HepG2 (cell line): Measurements from ENCODE around the gene HAUS5. TPM values are rescaled to one million over a fixed set of nuclear protein-coding genes. Genes with fewer than 3 reads are reported as not detected.

Experiments
- ARNT ChIP-seq: fragments of 450-650 bp; IDR thresholded peaks from 2 replicates; pipeline ENCODE4 v1.6.1; 2017
- BRD4 ChIP-seq: sonication (generic); formaldehyde crosslinking; IDR thresholded peaks from 2 replicates; pipeline ENCODE4 v1.4.0; 2020; ENCODE audit warnings: missing genetic modification reagents
- CBX1 ChIP-seq: IDR thresholded peaks from one replicate; pipeline ENCODE4 v1.6.1; 2016; ENCODE audit warnings: antibody characterized with exemption, low read depth
- CEBPG ChIP-seq: IDR thresholded peaks from 2 replicates; pipeline ENCODE4 v1.6.1; 2016
- CENPT ChIP-seq: sonication (generic); formaldehyde crosslinking; IDR thresholded peaks from 2 replicates; pipeline ENCODE4 v1.8.0; 2022; ENCODE audit warnings: low read depth, mild to moderate bottlenecking, moderate library complexity, missing genetic modification reagents
- DNMT1 ChIP-seq: sonication (generic); formaldehyde crosslinking; IDR thresholded peaks from 2 replicates; pipeline ENCODE4 v1.5.1; 2020; ENCODE audit warnings: mild to moderate bottlenecking, missing genetic modification reagents
- FIP1L1 ChIP-seq: fragments of 200-400 bp; formaldehyde crosslinking; IDR thresholded peaks from 2 replicates; pipeline ENCODE4 v1.6.1; 2018; ENCODE audit warnings: low read depth, mild to moderate bottlenecking, low read length, moderate library complexity, borderline replicate concordance; ENCODE audit not compliant: insufficient read depth
- NFYC ChIP-seq: IDR thresholded peaks from 2 replicates; pipeline ENCODE4 v1.6.1; 2016; ENCODE audit warnings: missing genetic modification reagents, missing compliant biosample characterization
- RFXAP ChIP-seq: sonication (generic); formaldehyde crosslinking; IDR thresholded peaks from 2 replicates; pipeline ENCODE4 v1.4.0; 2020; ENCODE audit warnings: missing genetic modification reagents, borderline replicate concordance
- WIZ ChIP-seq: sonication (generic); formaldehyde crosslinking; IDR thresholded peaks from 2 replicates; pipeline ENCODE4 v1.5.1; 2020; ENCODE audit warnings: mild to moderate bottlenecking, missing genetic modification reagents
- ZNF180 ChIP-seq: sonication (generic); formaldehyde crosslinking; IDR thresholded peaks from 2 replicates; pipeline ENCODE4 v1.4.0; 2020; ENCODE audit warnings: low read depth, missing genetic modification reagents, borderline replicate concordance
- ZNF598 ChIP-seq: sonication (generic); formaldehyde crosslinking; IDR thresholded peaks from 2 replicates; pipeline ENCODE4 v1.5.1; 2020; ENCODE audit warnings: mild to moderate bottlenecking, missing genetic modification reagents, borderline replicate concordance
- polyA plus RNA-seq, 8 experiments: library from polyadenylated mRNA; depleted of rRNA in 3 of 8; stranded (reverse) in 7 of 8; unstranded in 1 of 8; fragments of >200 nt; fragmentation: Illumina TruSeq in 4 of 8; extraction: Trizol in 4 of 8; gene quantifications; 2 replicates each; pipeline versions ENCODE4 v1.2.1 to v1.2.3, GENCODE V29; 2011 to 2016; ENCODE audit warnings: low read depth in 4 of 8, missing spikeins in 1 of 8, mixed read lengths in 1 of 8; ENCODE audit not compliant: insufficient read depth in 1 of 8
- total RNA-seq, 5 experiments: library from RNA; depleted of rRNA; stranded (reverse); fragments of >200 nt; fragmentation: Illumina TruSeq; extraction: Trizol; gene quantifications; 2 replicates each; pipeline ENCODE4 v1.2.3, GENCODE V29; 2016; ENCODE audit warnings: low read depth in 1 of 5
- TF ChIP-seq, protein P1 (sequence below): IDR thresholded peaks from 2 replicates; pipeline ENCODE4 v1.6.1; 2016
- TF ChIP-seq, protein P2 (sequence below): IDR thresholded peaks from 2 replicates; pipeline ENCODE4 v1.6.1; 2016; ENCODE audit warnings: mild to moderate bottlenecking
- TF ChIP-seq, protein P3 (sequence below): sonication (generic); formaldehyde crosslinking; IDR thresholded peaks from 2 replicates; pipeline ENCODE4 v1.4.0; 2020; ENCODE audit warnings: missing genetic modification reagents, mild to moderate bottlenecking, borderline replicate concordance
- TF ChIP-seq, protein P4 (sequence below): sonication (generic); formaldehyde crosslinking; IDR thresholded peaks from 2 replicates; pipeline ENCODE4 v1.5.0; 2020; ENCODE audit warnings: mild to moderate bottlenecking, missing genetic modification reagents, borderline replicate concordance
- TF ChIP-seq, protein P5 (sequence below): sonication (generic); formaldehyde crosslinking; IDR thresholded peaks from 2 replicates; pipeline ENCODE4 v1.4.0; 2020; ENCODE audit warnings: missing genetic modification reagents, mild to moderate bottlenecking, borderline replicate concordance
- TF ChIP-seq, protein P6 (sequence below): fragments of 450-650 bp; IDR thresholded peaks from 2 replicates; pipeline ENCODE4 v1.6.1; 2016

The HAUS5 gene
- total and polyA plus RNA-seq, 2 of the 13 experiments (the other 11 are each of a cell fraction or from before 2014, with no cell fraction given) = 10.3 to 17.7 TPM

DNA sequence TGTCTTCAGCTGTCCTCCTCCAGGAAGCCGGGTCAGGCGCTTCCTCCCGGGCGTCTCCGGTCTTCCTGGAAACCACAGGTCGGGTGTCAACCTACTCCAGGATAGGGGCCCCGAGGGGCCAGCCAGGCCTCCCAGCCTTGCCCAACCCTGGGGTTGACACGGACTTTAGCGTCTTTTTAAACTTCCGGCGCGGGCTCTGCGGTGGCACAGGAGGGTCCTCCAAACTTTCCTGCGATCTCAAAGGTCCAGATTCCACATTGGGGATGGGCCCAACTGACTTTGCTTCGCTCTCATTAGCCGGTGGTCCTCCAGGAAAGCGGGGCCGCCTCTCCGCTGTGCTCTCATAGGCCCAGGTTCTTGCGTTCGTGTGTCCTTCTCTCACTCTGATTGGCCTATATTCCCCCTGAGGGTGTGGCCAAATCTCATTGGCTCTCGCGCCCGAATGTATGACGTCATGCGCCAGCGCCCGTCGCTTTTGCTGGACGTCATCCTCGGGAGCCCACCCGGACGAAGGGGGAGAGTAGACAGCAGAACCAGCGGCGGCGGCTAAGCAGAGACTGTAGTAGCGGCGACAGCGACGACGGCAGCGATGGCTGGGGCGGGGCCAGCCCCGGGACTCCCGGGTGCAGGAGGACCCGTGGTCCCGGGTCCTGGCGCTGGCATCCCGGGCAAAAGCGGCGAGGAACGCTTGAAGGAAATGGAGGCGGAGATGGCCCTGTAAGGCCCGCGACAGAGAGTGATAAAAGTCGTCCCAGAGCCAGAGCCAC is 16.2 kb downstream of the HAUS5 start, which contains the start of gene RBM42 (continued):
- TF ChIP-seq, protein P1, sequence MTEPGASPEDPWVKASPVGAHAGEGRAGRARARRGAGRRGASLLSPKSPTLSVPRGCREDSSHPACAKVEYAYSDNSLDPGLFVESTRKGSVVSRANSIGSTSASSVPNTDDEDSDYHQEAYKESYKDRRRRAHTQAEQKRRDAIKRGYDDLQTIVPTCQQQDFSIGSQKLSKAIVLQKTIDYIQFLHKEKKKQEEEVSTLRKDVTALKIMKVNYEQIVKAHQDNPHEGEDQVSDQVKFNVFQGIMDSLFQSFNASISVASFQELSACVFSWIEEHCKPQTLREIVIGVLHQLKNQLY = 0 out of 2 replicates have a peak, but pooled peaks have one; percentile 27
- TF ChIP-seq FIP1L1 (no peak), ZNF180 (CRISPR knock-in tag) (no peak; the same call in 1 of the 2 replicates), WIZ (CRISPR knock-in tag) (peak; percentile 33; the same call in 1 of the 2 replicates), BRD4 (CRISPR knock-in tag) (peak; percentile 82; the same call in 1 of the 2 replicates), CEBPG (0 out of 2 replicates have a peak, but pooled peaks have one; percentile 48), ZNF598 (CRISPR knock-in tag) (no peak), NFYC (CRISPR knock-in tag) (peak; percentile 98), CENPT (CRISPR knock-in tag) (no peak), RFXAP (CRISPR knock-in tag) (peak; percentile 98), DNMT1 (CRISPR knock-in tag) (no peak), CBX1 (no peak), ARNT (no peak)
- TF ChIP-seq, protein P2, sequence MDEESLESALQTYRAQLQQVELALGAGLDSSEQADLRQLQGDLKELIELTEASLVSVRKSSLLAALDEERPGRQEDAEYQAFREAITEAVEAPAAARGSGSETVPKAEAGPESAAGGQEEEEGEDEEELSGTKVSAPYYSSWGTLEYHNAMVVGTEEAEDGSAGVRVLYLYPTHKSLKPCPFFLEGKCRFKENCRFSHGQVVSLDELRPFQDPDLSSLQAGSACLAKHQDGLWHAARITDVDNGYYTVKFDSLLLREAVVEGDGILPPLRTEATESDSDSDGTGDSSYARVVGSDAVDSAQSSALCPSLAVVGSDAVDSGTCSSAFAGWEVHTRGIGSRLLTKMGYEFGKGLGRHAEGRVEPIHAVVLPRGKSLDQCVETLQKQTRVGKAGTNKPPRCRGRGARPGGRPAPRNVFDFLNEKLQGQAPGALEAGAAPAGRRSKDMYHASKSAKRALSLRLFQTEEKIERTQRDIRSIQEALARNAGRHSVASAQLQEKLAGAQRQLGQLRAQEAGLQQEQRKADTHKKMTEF (CRISPR knock-in tag) = peak; percentile 75
- TF ChIP-seq, protein P3, sequence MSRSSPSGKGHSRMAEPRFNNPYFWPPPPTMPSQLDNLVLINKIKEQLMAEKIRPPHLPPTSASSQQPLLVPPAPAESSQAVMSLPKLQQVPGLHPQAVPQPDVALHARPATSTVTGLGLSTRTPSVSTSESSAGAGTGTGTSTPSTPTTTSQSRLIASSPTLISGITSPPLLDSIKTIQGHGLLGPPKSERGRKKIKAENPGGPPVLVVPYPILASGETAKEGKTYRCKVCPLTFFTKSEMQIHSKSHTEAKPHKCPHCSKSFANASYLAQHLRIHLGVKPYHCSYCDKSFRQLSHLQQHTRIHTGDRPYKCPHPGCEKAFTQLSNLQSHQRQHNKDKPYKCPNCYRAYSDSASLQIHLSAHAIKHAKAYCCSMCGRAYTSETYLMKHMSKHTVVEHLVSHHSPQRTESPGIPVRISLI = peak; percentile 41; the same call in 1 of the 2 replicates
- TF ChIP-seq, protein P4, sequence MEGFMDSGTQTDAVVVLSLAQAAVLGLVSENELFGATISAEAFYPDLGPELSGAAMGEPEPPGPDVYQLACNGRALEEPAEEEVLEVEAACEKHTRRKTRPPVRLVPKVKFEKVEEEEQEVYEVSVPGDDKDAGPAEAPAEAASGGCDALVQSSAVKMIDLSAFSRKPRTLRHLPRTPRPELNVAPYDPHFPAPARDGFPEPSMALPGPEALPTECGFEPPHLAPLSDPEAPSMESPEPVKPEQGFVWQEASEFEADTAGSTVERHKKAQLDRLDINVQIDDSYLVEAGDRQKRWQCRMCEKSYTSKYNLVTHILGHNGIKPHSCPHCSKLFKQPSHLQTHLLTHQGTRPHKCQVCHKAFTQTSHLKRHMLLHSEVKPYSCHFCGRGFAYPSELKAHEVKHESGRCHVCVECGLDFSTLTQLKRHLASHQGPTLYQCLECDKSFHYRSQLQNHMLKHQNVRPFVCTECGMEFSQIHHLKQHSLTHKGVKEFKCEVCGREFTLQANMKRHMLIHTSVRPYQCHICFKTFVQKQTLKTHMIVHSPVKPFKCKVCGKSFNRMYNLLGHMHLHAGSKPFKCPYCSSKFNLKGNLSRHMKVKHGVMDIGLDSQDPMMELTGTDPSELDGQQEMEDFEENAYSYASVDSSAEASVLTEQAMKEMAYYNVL (CRISPR knock-in tag) = peak; percentile 57; the same call in 1 of the 2 replicates
- TF ChIP-seq, protein P5, sequence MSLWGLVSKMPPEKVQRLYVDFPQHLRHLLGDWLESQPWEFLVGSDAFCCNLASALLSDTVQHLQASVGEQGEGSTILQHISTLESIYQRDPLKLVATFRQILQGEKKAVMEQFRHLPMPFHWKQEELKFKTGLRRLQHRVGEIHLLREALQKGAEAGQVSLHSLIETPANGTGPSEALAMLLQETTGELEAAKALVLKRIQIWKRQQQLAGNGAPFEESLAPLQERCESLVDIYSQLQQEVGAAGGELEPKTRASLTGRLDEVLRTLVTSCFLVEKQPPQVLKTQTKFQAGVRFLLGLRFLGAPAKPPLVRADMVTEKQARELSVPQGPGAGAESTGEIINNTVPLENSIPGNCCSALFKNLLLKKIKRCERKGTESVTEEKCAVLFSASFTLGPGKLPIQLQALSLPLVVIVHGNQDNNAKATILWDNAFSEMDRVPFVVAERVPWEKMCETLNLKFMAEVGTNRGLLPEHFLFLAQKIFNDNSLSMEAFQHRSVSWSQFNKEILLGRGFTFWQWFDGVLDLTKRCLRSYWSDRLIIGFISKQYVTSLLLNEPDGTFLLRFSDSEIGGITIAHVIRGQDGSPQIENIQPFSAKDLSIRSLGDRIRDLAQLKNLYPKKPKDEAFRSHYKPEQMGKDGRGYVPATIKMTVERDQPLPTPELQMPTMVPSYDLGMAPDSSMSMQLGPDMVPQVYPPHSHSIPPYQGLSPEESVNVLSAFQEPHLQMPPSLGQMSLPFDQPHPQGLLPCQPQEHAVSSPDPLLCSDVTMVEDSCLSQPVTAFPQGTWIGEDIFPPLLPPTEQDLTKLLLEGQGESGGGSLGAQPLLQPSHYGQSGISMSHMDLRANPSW (CRISPR knock-in tag) = no peak
- TF ChIP-seq, protein P6, sequence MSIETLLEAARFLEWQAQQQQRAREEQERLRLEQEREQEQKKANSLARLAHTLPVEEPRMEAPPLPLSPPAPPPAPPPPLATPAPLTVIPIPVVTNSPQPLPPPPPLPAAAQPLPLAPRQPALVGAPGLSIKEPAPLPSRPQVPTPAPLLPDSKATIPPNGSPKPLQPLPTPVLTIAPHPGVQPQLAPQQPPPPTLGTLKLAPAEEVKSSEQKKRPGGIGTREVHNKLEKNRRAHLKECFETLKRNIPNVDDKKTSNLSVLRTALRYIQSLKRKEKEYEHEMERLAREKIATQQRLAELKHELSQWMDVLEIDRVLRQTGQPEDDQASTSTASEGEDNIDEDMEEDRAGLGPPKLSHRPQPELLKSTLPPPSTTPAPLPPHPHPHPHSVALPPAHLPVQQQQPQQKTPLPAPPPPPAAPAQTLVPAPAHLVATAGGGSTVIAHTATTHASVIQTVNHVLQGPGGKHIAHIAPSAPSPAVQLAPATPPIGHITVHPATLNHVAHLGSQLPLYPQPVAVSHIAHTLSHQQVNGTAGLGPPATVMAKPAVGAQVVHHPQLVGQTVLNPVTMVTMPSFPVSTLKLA = peak; percentile 59
